ENCODE results near the gene C2CD2.

DNA sequence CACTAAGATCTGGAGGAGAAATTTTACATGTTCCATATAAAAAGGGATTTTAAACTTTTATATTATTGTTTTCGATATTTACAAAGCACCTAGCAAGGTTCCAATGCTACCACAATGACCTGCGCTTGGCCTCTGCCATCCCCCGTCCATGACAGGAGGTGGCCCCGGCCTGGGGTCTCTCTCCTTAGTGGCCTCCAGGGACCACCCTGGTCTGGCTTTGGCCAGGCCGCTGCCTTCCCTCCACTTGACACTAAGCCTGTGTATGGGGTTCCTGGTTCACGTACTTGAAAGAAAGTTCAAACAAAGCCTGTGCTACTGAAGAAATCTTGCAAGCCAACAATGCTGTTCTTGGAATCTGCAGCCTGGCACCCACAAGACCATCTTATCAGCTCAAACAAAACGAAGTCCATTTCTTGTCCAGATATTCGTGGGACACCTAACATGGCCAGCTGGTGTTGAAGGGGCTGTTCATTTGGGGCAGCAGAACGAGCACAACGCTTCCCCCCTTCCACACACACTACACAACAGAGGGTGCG, 87.5 kb downstream of the C2CD2 start:
- TF ChIP-seq CTCF (IDR thresholded peaks at IDR 0.05) (no peak), POLR2A (IDR thresholded peaks at IDR 0.05) (no peak)

Data from adrenal gland (tissue), 5 donors.